PC-9 (cell line): ENCODE results near the gene CNBD2.

Source experiments
- CTCF ChIP-seq: fragments of 200-600 bp; sonication (generic); conservative IDR thresholded peaks from 2 replicates; pipeline ENCODE4 v1.6.1; 2017; ENCODE audit warnings: mixed run types, antibody characterized with exemption, mild to moderate bottlenecking, moderate library complexity
- EZH2 ChIP-seq: fragments of 200-600 bp; sonication (generic); IDR thresholded peaks from 2 replicates; pipeline ENCODE4 v1.8.0; 2017; ENCODE audit warnings: antibody characterized with exemption, low read depth

DNA sequence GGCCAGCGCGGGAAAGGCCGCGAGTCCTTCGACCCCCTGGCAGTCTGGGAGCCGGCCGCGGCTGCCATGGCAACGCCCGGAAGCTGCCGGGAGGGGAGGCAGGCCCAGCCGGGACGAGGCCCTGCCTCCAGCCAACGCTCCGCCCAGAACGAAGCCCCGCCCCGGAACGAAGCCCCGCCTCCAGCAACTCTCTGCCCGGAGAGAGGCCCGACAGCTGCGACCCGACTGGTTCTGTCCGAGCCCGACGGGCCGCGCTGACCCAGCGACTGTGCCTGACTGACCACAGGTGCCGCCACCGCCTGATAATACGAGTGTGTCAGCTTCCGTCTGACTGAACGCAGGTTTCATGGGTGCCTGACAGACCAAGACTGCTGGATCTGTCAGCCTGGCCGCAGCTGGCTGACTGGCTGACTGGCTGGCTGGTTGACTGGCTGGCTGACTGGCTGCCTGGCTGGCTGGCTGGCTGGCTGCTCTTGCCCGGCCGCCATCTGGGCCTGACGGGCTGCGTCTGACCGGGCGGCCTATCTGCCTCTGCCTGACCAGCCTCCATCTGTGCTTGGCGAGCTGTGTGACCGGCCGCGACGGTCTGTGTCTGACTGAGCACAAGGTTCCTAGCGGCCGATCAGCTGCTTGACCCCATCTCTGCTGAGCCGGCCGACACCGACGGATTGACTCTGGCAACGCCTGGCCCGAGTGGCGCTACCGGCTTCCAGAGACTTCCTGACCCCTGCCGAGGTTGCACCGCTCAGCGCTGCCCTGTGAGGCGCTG, 96.5 kb downstream of the CNBD2 start:
- TF ChIP-seq CTCF (no peak), EZH2 (no peak)
